A673 (cell line): ENCODE measurements around the gene MSH6. TPM values are rescaled to one million over a fixed set of nuclear protein-coding genes. Genes with fewer than 3 reads are reported as not detected.

ENCODE experiments used
- BruUV-seq: library from RNA; stranded (reverse); fragments of 400-500 nt; replicated peaks from 2 replicates; lab custom pipeline; 2021; lab: Mats Ljungman, UMichigan
- CTCF ChIA-PET: fragments of 300-600 bp; sonication (Branson Sonifier 250); formaldehyde crosslinking; loops from one replicate; lab custom pipeline; 2022; ENCODE audit warnings: antibody characterized with exemption; lab: Charles Lee
- POLR2A ChIA-PET: fragments of 300-600 bp; sonication (Branson Sonifier 250); formaldehyde crosslinking; loops from one replicate; lab custom pipeline; 2022; ENCODE audit warnings: antibody characterized with exemption; ENCODE audit not compliant: low non-redundant PET; lab: Charles Lee
- DNase-seq: peaks from one replicate; pipeline ENCODE4 v3.0.0-alpha.2; 2015; ENCODE audit warnings: low spot score
- H3K27ac ChIP-seq: fragments of 200-600 bp; sonication (generic); 2 replicates; pipeline ENCODE4 v1.5.1; 2016; ENCODE audit warnings: mixed run types, low read depth, mild to moderate bottlenecking, mixed read lengths, antibody characterized with exemption, low read length; ENCODE audit not compliant: poor library complexity, severe bottlenecking
- H3K27me3 ChIP-seq: fragments of 200-600 bp; sonication (generic); replicated peaks from 2 replicates; pipeline ENCODE4 v1.6.1; 2017; ENCODE audit warnings: mixed run types, low read depth, mild to moderate bottlenecking, mixed read lengths, antibody characterized with exemption, low read length; ENCODE audit not compliant: insufficient read depth, poor library complexity
- H3K36me3 ChIP-seq: fragments of 200-600 bp; sonication (generic); 2 replicates; pipeline ENCODE4 v1.6.1; 2016; ENCODE audit warnings: mixed run types, mild to moderate bottlenecking, mixed read lengths, antibody characterized with exemption, low read length; ENCODE audit not compliant: insufficient read depth, poor library complexity, severe bottlenecking
- H3K4me1 ChIP-seq: fragments of 200-600 bp; sonication (generic); 2 replicates; pipeline ENCODE4 v1.6.1; 2017; ENCODE audit warnings: mixed run types, mild to moderate bottlenecking, mixed read lengths, antibody characterized with exemption, low read length; ENCODE audit not compliant: insufficient read depth, poor library complexity, severe bottlenecking
- H3K4me3 ChIP-seq: fragments of 200-600 bp; sonication (generic); 2 replicates; pipeline ENCODE4 v1.5.1; 2016; ENCODE audit warnings: low read depth, mixed run types, mild to moderate bottlenecking, mixed read lengths, low read length; ENCODE audit not compliant: poor library complexity, severe bottlenecking
- H3K9me3 ChIP-seq: fragments of 200-600 bp; sonication (generic); 2 replicates; pipeline ENCODE4 v1.6.1; 2016; ENCODE audit warnings: mixed run types, low read depth, mild to moderate bottlenecking, mixed read lengths, antibody characterized with exemption, low read length; ENCODE audit not compliant: poor library complexity, severe bottlenecking
- CTCF ChIP-seq: fragments of 300-800, 200-600 bp; sonication (generic); conservative IDR thresholded peaks from 2 replicates; pipeline ENCODE4 v1.5.1; 2017; ENCODE audit warnings: low read depth, mild to moderate bottlenecking, antibody characterized with exemption, low read length, moderate library complexity, mixed read lengths
- EZH2 ChIP-seq: fragments of 200-600 bp; sonication (generic); IDR thresholded peaks from 2 replicates; pipeline ENCODE4 v1.6.1; 2017; ENCODE audit warnings: borderline replicate concordance, low read depth, mild to moderate bottlenecking, mixed read lengths, antibody characterized with exemption, low read length; ENCODE audit not compliant: poor library complexity, severe bottlenecking
- intact Hi-C: fragments of 100-400 bp; cut with micrococcal nuclease; formaldehyde crosslinking; loops from one replicate; pipeline ENCODE4 v1.10.0; 2022; ENCODE audit not compliant: unreplicated experiment
- total RNA-seq: library from RNA; stranded (reverse); gene quantifications from 2 replicates; pipeline ENCODE4 v1.2.3, GENCODE V29; 2021

MSH6 gene
- total RNA-seq, 1 experiment from 2014 or later = 182 TPM

- no peak for DNase-seq
- H3K36me3 ChIP-seq = peaks cover 71% of the 10 kb centered on the region
- TF ChIP-seq EZH2 = no peak
- TF ChIP-seq CTCF = no peak
- BruUV-seq = no TSS peak
- no peaks in the 10 kb centered on the region for H3K4me1 ChIP-seq
- POLR2A ChIA-PET = no interaction called here
- H3K27ac ChIP-seq = no peak overlapping the region
- CTCF ChIA-PET = no interaction called here
- H3K27me3 ChIP-seq = no peaks in the 10 kb centered on the region
- no peaks in the 10 kb centered on the region for H3K9me3 ChIP-seq
- intact Hi-C loops = no loop called here
- no peak overlapping the region for H3K4me3 ChIP-seq
Measured at GRCh38 chr2:47833516-47833968, 50.6 kb downstream of the MSH6 start.

- Histone ChIP-seq H3K4me3 (no peak overlapping the region), H3K36me3 (peaks cover 60% of the 10 kb centered on the region), H3K27me3 (no peaks in the 10 kb centered on the region), H3K4me1 (no peaks in the 10 kb centered on the region), H3K9me3 (no peaks in the 10 kb centered on the region), H3K27ac (no peak overlapping the region)
- DNase-seq = no peak
- ChIA-PET CTCF (interaction anchor here (0.7 kb wide), 1 partner anchor 9 kb away, joined by 5 read pairs; no protein-coding TSS in a partner anchor), POLR2A (no interaction called here)
- intact Hi-C loops = no loop called here
- TF ChIP-seq CTCF = no peak
- no peak for TF ChIP-seq EZH2
- no TSS peak for BruUV-seq
Measured at GRCh38 chr2:47838249-47838648, 55.3 kb downstream of the MSH6 start.

- Histone ChIP-seq H3K27me3 (no peaks in the 10 kb centered on the region), H3K36me3 (peaks cover 55% of the 10 kb centered on the region), H3K27ac (no peak overlapping the region), H3K9me3 (no peaks in the 10 kb centered on the region), H3K4me3 (no peak overlapping the region), H3K4me1 (no peaks in the 10 kb centered on the region)
- intact Hi-C loops = no loop called here
- TF ChIP-seq EZH2 (no peak), CTCF (no peak)
- ChIA-PET CTCF (no interaction called here), POLR2A (no interaction called here)
- no peak for DNase-seq
- TSS peak; percentile 15 for BruUV-seq
Measured at GRCh38 chr2:47838686-47839085, 55.7 kb downstream of the MSH6 start.
